ENCODE measurements around the gene USP12.

Gene USP12

DNA sequence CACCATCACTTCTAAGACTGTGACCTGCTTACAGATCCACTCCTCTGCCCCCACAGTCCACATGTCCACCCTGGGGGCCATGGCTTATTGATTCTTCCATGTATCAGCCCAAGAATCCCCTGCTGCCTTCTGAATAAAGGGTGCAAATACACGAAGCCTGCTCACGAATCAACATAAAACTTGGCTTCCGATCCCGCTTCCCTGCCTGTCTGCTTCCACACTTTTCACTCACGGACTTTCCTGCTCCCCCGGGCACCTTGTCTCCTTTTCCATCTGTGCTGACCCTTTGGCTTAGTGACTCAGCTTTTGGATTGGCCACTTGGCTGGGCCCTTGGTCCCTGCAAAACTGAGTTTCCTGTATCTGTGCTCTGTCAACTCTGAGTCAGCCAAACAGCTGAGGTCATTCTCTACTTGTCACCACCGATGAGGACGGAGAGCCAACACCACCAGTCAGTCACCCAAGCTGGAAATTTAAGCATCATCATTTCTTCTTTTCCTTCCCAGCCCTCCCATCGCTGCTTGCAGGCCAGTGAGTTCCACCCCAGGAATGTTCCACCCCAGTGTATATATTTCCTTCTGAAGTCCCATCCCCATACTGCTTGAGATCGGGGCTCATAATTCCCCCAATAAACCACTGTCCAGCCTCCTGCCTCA lies 11.4 kb upstream of the USP12 start:
- DNase-seq: no peak

DNA sequence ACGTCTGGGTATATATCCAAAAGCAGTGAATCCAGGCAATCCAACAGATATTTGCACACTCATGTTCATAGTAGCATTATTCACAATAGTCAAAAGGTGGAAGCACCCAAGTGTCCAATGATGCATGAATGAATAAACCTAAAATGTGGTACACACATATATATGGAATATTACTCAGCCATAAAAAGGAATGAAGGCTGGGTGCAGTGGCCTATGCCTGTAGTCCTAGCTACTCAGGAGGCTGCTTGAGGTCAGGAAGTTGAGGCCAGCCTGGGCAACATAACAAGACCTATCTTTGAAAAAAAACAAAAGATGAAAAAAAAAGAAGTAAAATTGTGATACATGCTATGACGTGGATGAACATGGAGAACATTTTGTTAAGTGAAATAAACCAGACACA lies 10.4 kb upstream of the USP12 start:
- no peak for DNase-seq

DNA sequence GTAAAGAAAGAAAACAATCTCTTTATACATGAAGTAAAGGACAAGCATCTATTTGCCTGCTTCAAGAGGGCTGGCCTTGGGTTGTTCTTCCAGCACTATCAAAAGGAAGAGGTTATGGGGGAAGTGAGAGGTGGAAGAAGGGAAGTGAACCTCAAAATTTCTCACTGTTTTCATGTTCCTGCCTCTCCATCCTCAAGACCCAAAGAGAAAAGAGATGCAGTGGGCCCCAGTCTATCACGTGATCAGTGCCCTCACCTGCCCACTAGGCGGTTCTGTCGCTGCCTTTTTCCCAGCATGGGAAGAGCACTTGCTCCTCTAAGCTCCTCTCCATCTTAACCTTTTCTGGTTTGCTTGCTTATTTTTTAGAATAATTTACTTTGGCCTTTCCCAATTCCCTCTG lies 6.2 kb upstream of the USP12 start:
- no peak for DNase-seq

DNA sequence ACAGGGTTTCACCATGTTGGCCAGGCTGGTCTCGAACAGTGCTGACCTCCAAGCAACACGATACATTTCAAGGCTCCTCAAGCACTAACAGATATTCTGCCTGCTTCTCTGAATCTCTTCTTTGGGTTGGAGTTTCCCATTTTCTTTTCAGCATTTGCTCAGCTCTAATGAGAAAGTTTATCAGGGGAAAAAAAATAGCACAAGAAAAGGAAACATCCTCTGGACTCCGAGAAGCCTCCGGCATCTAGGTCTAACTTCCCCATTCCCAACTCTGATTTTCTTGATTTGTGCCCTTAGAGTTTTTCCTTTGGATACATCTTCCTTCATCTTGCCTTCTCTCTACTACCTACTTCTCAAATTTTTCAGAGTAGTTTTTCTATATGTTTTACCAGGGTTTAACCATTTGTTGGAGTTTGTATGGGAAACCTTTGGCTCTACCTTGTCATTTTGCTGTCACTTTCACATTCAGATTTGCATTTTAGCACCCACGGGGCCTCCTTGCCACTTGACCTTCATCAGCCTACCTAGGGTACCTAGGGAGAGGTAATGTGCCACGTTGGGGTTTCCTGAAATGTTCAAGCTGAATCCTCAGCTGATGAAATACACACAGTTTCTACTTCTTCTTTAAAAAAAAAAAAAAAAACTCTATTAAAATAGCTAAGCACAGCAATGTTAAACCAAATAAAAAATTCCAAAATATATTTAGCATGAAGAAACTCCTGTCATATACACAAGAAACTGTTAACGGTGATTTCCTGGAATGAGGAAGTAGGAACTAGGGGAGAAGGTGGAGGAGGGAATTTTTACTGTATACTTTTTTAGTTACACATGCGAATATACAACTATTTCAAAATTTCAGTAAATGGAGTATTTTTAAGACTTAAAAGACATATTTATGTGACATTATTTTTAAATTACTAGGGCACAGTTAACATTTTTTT lies 5.1 kb upstream of the USP12 start:
- no peak for DNase-seq

DNA sequence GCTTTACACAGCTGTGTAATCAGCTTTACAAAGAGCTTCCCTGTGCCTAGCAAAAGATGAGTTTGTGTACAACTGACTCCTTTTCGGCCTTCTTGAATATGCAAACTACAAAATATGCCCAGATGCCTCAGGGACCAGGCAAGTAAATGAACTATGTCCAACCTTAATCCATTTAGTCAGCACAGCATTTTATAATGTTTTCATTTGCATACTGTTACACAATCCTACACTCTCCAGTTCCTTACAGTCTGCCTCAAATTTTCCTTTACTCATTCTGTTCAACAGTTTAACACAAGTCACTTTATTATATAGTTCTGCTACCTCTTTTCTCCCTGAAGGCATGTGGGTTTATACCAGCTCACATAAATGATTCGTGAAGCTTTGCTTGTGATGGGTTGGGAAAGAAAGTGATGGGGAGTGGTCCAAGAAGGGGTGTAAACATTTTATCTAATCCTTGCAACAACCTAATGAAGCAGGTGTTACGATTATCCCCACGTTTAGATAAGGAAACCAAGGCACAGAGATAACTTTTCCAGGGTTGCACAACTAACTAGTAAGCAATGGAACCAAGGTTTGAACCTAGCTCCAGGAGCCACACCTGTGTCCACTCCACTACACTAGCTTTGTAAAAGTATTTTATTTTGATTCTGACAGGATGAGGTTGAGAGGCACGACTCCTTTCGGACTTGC lies 3.3 kb upstream of the USP12 start:
- no peak for DNase-seq

DNA sequence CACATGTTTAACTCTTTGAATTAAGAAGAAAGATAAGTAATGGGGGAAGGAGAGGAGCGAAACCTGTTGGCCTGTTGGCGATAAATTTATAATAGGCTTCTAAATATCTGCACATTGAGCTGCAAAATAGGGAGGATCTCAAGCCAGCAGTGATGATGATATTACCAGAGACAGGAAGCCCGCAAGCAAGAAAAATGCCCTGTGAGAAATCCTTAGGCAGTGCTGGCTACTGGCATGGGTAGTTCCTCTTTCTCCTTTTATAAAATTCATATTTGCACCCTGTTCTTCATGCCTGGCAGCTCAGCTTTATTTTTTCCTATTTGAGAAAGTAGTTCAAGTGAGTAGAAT lies 858 bp upstream of the USP12 start:
- DNase-seq: peak; percentile 32

DNA sequence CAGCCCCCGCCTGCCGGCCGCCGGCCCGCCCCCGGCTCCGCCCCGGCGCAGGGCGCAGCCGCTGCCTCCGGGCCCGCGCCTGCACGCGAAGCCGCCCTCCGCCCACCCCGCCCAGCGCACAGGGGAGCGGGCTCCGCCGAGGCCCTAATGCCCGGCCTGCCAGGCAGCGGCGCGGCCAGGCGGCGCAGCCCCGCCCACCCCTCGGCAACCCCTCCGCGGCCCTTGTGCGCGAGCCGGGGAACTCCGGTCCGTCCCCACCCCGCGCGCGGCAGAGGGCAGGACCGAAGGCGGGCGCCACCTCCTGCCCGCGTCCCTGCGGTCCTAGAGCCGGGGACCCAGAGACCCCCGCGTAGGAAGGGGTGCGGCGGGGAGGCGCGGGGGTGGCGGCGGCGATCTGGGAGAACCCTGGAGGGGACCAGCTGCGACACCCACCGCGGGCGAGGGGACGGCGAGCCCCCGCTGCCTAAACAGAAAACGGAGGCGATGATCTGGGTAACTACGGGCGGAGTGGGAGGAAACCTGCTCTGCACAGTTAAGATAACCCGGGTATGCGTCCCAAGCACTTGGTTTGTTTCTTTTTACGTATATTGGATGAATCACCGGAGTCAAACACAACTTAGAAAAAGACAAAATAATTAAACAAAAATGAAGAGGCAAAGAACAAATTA lies 350 bp upstream of the USP12 start:
- DNase-seq: peak; percentile 95

DNA sequence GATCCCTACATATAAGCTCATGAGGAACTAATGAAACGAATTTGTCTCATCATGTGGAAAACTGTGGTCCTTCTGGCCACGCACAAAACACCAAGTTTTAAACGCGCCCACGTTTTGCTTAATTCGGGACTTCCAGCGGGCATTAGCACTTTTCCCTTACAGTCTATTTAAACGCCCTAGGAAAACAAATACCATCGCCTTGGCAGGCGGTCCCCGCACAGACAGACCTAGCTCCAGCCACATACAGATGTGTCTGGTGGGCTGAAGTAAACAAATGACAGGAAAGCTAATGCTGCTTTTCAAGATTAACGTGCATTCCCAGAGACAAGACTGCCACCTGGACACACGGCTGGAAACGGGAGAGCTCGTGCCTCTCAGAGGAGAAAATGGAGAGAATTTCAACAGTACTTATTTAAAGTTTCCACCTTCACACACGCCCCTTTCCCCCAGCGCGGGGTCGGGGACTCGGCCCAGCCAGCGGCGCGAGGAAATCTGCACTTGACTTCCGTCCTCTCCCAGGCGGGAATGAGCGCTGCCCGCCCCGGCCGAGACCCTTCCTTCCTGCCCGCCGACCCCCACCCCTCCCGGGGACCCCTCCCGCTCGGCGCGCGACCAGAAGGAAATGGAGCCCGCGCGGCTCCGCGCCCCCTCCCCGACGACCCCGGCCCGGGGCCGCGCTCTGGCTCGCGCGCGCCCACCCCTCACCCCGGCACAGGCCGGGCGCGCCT lies 931 bp downstream of the USP12 start:
- DNase-seq: peak; percentile 25

DNA sequence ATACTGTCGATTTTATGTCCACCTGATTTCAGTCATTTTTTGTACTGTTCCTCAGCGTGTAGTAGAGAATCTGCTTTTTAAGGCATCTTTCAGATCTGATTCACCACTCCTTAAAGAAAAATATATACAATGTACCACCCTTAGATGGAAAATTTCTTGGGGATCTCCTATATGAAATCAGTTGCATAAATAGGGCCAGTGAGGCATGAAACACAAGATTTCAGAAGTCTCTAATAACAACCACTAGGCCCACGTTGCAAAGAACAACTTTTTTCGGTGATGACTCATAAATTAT lies 1.4 kb downstream of the USP12 start:
- DNase-seq: peak; percentile 42

DNA sequence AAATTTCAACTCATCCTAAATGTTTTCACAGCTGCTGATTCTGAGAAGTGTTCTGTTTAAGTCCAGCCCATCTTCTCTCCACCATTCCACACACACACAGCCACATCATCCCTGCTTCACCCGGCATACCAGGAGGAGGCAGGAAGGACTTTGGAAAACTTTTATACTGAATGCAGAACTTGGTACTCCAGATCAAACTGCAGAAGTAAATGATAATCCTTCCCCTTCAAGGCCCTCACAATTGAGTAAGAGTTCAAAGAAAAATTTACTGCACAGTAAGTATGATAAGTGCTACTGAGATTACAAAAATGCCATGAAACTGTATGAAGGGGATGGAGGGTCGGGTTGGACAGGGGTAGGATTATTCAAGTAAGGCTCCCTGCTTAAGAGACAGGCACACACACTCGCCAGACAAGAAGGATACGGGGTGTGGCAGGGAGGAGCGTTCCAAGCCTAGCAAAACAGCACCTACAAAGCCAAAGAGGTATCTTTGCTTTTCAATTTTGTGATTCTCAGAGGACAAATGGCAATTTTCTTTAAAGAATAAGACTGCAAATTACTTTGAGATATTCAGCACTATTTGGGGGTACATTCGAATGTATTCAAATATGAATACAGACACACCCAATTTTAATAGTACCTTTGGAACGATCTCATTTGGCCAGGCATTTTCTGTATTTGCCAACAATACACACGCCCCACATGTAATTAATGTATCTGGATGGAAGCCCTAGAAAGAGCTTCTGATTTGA lies 2.5 kb downstream of the USP12 start:
- no peak for DNase-seq

DNA sequence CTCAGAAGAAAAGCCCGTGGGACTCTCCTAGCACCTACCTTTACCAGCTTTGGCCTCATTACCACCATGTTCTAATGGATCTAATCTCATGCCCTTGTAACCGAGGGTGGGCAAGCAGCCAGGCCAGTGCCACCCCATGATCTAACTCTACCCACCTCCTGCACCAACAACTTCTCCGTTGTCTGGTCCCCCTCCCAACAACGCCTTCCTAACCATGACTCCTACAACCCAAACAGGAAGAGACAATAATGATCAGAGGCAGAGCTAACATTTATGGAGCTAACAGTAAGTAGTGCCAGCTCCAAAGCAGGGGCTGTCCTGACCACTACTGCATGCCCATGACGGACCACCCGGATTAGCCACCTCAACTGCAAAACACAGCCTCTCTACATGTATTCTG lies 3.5 kb downstream of the USP12 start:
- DNase-seq: no peak

DNA sequence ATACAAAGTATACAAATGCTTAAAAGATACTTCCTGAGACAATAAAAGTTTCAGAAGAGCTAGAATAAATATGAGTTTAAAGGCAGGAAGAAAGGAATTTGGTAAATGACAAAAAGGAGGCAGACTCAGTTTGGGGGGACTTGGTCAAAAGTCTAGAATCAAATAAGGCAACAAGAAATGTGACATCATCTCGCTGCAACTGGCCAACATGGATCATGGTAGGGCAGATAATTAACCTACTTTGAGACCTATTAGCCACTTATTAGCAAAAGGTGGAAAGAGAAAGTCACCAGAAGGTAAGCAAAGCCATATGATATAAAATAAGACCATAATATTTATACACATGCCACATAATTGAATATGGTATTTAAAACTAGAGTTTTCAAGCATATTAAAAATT lies 5.3 kb downstream of the USP12 start:
- DNase-seq: no peak

DNA sequence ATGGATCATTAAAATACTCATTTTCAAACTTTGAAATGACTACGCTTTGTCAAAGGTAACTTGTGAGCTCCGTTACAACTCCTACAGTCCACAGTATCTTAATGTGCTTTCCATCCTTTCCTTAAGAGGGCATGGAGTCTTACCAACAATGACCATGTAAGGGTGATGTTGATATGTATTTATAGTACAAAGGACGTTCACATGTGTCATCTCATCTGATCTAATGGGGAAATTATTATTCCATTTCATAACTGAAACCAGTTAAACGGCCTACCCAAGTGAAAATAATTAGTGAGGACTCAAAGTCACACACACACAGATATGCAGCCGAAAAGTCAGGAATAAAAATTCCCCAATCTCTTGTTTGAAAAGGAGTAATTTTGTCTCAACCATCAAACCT lies 9.6 kb downstream of the USP12 start:
- no peak for DNase-seq

DNA sequence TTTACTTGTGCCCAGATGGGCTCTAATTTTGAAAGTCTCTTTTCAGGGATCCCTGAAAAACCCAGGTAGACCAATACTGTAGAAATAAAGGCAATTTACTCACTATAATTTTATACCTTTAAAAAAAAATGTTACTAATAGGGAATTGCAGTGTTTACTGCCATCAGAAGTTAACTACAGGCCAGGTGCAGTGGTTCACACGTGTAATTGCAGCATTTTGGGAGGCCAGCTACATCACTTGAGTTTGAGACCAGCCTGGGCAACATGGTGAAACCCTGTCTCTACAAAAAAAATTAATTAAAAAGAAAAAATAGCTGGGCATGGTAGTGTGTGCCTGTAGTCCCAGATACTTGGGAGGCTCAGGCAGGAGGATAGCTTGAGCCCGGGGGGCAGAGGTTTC lies 10.2 kb downstream of the USP12 start:
- DNase-seq: no peak

DNA sequence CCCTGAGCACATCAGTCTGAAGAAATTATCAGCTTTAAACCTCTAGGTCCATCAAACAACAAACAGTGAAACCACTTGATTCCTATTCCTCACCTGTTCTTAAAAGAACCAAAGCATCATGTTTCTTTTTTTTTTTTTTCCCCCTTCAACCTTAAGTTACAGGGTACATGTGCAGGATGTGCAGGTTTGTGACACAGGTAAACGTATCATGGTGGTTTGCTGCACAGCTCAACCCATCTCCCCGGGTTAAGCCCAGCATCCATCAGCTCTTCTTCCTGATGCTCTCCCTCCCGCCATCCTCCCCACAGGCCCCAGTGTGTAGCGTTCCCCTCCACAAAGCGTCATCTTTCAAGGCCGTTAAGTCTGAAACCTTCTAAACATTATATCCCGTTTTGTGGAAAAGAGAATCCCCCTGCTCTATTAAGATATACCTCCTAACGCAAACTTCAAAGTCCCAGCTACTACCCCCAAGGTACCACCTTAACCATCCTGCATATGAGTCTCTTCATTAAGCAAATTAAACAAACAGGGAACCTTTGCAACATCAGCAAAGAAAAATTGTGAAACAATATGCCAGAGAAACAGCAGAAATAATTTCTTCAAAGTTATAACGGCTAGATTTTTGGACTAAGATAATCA lies 10.8 kb downstream of the USP12 start:
- DNase-seq: no peak

DNA sequence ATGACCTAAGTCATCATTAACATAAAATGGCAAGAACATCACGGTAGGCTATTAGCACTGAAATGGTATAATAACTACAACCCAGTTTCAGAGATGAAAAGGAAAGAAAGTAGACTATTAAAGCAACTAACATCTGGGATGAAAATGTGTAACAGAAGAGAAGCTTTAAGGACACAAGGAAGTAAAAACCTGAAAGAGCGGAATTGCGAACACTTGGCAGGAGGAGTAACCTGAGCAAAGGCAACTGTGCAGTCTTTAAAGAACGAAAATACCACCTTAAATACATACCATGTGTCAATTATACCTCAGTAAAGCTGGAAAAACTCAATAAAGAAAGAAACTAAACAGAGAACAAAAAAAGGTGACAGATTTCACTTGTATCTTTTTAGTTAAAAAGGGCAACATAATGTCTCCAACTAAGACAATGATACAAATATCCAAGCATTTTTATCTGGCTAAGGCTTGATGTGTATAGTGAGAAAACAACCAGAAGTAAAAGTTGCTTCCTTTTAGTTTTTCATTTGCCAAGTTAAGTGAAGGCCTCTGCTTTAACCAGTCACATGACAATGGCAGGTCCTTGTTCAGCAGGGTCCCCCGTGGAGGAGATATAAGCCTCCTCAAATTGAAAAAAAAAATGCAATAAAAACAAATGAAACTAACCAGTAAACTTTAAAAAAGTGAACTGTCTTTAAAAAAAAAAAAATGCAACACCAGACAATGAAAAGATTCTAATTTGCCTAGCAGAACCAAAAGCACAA lies 11.6 kb downstream of the USP12 start:
- DNase-seq: no peak

DNA sequence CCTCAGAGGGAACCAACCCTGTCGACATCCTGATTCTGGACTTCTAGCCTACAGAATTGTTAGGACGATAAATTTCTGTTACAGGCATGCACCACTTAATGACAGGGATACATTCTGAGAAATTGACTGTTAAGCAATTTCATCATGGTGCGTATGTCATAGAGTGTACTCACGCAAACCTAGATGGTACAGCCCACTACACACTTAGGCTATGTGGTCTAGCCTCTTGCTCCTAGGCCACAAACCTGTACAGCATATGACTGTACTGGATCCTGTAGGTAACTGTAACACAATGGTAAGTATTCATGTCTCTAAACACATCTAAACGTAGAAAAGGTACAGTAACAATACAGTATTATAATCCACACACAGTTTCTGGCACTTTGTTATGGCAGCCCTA lies 13.3 kb downstream of the USP12 start:
- no peak for DNase-seq

DNA sequence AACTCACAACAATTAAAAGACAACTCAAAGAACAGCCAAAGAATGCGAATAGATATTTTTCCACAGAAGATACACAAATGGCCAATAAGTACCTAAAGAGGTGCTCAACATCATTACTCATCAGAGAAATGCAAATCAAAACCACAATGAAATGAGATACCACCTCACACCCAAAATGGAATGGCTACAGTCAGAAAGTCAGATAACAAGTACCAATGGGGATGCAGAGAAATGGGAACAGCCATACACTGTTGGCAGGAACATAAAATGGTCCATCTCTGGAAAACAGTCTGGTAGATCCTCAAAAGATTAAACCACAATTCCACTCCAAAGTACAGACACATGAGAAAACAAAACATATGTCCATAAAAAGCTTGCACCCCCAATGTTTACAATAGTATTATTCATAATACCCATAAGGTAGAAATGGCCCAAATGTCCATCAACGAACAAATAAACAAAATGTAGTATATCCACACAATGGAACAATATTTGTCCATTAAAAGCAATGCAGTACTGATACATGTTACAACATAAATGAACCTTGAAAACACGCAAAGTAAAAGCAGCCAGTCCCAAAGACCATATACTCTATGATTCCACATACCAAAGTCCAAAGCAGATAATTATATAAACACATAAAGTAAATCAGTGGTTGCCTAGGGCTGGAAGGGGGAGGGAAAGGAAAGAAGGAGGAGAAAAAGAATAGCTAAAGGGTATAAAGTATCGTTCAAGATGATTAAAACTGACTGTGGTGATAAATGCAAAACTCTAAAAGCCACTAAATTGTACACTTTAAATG lies 19.6 kb downstream of the USP12 start:
- no peak for DNase-seq

DNA sequence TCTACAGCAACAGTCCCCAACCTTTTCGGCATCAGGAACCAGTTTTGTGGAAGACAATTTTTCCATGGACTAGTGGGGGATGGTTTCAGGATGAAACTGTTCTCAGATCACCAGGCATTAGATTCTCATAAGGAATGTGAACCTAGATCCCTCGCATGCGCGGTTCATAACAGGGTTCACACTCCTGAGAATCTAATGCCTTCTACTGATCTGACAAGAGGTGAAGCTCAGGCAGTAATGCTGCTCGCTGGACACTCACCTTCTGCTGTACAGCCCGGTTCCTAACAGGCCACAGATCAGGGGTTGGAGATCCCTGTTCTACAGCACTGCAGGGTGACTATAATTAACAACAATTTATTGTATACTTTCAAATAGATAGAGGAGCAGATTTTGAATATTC lies 21.9 kb downstream of the USP12 start:
- DNase-seq: no peak

DNA sequence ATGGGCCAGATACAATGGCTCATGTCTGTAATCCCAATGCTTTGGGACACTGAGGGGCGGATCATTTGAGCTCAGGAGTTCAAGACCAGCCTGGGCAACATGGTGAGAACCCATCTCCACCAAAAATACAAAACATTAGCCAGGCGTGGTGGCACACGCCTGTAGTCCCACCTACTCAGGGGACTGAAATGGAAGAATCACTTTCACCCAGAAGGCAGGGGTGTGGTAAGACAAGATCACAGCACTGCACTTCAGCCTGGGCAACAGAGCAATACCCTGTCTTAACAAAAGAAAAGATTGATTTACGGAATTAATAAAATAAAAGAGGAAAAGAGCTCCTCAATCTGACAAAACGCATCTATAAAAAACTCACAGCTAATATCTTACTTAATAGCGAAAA lies 22.7 kb downstream of the USP12 start:
- DNase-seq: no peak

All from CD4-positive, alpha-beta T cell treated with Interleukin-10 for 1 hour (primary cell).